Endothelial cell of umbilical vein (primary cell): ENCODE results near the gene RASSF5.

ENCODE experiments used
- CTCF ChIP-seq, 2 donors: IDR thresholded peaks; 1 replicate in 1 of 2; 2 replicates in 1 of 2; pipeline ENCODE4 v1.5.1; 2011; ENCODE audit warnings: low read length in 2 of 2, mild to moderate bottlenecking in 2 of 2, moderate library complexity in 2 of 2, control low read depth in 1 of 2, inconsistent platforms in 1 of 2, low read depth in 1 of 2; ENCODE audit not compliant: insufficient read depth in 1 of 2; ENCODE audit errors: extremely low read depth in 1 of 2
- EZH2 ChIP-seq: IDR thresholded peaks from 2 replicates; pipeline ENCODE4 v1.6.1; 2012; ENCODE audit warnings: borderline replicate concordance, low read depth, mild to moderate bottlenecking, moderate library complexity, low read length, inconsistent platforms; ENCODE audit not compliant: severe bottlenecking
- FOS ChIP-seq: IDR thresholded peaks from 2 replicates; pipeline ENCODE4 v1.6.1; 2011; ENCODE audit warnings: mild to moderate bottlenecking, low read length, moderate library complexity, borderline replicate concordance; ENCODE audit not compliant: insufficient read depth
- JUN ChIP-seq: IDR thresholded peaks from 2 replicates; pipeline ENCODE4 v1.6.1; 2011; ENCODE audit warnings: borderline replicate concordance, low read depth; ENCODE audit not compliant: insufficient read length, insufficient read depth
- MAX ChIP-seq: IDR thresholded peaks from 2 replicates; pipeline ENCODE4 v1.6.1; 2011; ENCODE audit not compliant: insufficient read depth, insufficient read length
- MYC ChIP-seq: IDR thresholded peaks from one replicate; pipeline ENCODE4 v1.6.1; 2011; ENCODE audit warnings: mild to moderate bottlenecking, low read depth, low read length
- POLR2A ChIP-seq: IDR thresholded peaks from 2 replicates; pipeline ENCODE4 v1.6.1; 2012; ENCODE audit warnings: low read depth, mild to moderate bottlenecking, control low read depth, low read length
- POLR2AphosphoS5 ChIP-seq: IDR thresholded peaks from 2 replicates; pipeline ENCODE4 v1.6.1; 2012; ENCODE audit warnings: low read depth, mild to moderate bottlenecking, control low read depth, low read length, moderate library complexity; ENCODE audit not compliant: insufficient read depth

GRCh38 chr1:206608108-206608698, 100.9 kb downstream of the RASSF5 start:
- TF ChIP-seq CTCF (IDR thresholded peaks at IDR 0.05; ENCODE audit: extremely low read depth in 1 of 2, insufficient read depth in 1 of 2, low read depth in 1 of 2, low read length in 2 of 2) (peak; percentile 73 to 81), POLR2A (no peak), POLR2AphosphoS5 (no peak), JUN (no peak), MAX (no peak), MYC (no peak), EZH2 (no peak), FOS (no peak)
